Stimulated activated CD8-positive, alpha-beta memory T cell treated with anti-CD3 and anti-CD28 coated beads, Interleukin-7, amount 100 ng/mL, for 48 hours (primary cell): Measurements from ENCODE around the gene ADGRG6.

Source experiments
- DNase-seq, 2 donors: peaks; one replicate each; pipeline ENCODE4 v3.0.0-alpha.2; 2020; ENCODE audit warnings: low read depth in 1 of 2; ENCODE audit errors: extremely low read depth in 1 of 2

The ADGRG6 gene

DNA sequence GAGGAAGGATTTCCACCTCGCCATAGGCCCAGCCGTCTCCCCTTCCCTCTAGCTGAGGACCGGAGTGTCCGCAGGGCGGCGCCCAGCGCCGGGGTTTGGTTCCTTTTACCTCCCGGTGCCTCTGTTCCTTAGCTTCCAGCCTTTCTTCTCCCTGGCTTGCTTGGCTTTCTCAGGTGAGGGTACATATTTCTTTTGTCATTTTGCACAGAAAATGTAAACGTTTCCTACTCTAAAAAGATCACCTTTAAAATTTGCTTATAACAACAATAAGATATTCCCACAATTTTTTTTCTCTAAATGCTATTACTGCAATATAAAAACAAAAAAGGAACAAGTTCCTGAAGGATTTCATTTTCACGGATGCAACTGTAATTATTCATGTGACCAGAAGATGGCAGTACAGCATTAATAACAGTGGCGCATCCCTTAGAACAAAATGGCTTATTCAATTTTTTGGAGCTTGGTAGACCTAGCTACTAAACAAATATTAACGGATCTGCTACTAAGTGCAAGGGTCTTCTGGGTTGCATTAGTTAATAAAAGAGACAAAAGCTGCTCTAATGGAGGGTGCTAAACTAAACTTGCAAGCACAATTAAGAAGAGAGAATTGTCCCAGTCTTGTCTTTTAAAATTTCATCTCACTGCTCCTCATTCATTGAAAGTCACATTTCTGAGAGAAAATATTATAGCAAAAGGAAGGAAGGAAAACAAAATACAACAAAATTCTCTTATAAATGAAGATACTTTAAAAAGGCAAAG is 172.9 kb downstream of the ADGRG6 start:
- no peak for DNase-seq

DNA sequence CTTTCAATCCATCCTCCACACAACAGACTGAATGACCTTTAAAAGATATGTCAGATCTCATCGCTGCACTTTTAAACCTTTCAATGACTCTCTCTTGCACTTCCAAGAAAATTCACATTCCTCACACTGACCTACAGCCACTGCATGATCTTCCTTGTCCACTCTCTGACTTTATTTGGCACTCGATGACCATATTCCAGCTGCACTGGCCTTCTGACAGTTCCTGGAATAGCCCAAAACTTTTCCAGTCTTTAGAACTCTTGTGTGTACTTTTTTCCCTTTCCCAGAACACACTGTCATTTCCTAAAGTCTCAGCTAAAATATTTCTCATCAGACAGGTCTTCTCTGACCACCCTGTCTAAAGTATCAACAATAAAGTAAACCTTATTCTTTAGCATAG is 174.6 kb downstream of the ADGRG6 start:
- no peak for DNase-seq

DNA sequence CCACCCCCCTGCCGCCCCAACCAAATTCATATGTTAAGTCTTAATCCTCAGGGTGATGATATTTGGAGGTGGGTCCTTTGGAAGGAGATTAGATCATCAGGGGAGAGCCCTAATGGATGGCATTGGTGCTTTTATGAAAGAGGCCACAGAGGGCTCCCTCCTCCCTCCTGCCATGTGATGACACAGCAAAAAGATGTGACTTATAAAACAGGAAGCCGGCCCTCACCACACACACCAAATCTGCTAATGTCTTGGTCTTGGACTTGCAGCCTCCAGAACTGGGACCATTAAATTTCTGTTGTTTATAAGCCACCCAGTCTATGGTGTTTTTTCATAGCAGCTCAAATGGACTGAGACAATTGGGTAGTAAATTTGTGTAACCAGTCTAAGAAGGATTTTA is 176.3 kb downstream of the ADGRG6 start:
- no peak for DNase-seq

DNA sequence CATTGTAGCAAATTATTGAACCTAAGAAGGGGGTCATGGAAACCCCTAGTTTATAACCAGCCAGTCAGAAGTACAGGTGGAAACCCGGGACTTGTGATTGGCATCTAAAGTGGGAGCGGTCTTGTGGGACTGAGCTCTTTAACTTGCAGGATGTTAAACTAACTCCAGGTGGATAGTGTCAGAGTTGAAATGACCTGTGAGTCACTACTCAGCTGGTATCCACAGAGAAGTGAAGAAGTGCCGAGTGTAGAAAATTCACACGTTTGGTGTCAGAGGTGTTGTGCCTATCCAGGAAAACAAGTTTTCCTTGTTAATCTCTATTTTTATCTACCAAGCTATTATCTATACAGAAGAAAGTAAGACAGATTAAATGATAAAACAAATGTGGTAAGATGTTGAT is 179.7 kb downstream of the ADGRG6 start:
- no peak for DNase-seq

DNA sequence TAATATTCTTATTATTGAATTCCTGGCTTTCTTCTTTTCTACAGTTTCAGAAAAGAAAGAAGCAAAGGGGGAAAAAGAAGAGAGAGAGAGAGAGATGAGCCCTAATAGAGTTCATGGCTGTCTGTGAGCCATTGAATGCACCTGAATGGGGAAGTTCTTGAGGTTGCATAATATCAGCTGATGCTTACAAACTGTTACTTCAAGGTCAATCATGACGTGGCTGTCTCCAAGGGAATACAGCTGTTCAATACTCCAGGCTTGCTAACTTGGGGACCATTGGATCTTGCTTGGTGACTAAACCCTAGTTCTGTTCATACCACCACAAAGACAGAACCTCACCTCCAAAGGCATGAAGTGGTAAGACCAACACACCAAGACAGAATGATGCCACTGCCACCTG is 180.4 kb downstream of the ADGRG6 start:
- no peak for DNase-seq

DNA sequence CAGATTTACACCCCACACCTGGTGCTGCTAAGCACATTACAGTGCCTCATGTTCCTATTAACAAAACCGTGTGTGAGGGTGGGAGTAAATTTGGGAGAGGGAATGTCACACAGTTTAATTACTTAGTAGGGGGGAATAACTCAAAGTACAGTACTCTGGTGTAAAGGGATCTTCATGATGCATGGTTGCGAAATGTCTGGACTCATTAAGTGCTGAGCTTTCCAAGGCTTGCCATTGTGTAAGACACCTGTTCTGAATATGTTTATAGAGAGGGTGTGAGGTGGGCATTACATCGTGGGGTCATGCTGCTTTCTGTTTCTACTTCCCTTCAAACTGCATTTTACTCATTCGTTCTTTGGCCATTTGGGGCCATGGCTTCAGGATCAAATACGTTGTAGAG is 181.2 kb downstream of the ADGRG6 start:
- no peak for DNase-seq

DNA sequence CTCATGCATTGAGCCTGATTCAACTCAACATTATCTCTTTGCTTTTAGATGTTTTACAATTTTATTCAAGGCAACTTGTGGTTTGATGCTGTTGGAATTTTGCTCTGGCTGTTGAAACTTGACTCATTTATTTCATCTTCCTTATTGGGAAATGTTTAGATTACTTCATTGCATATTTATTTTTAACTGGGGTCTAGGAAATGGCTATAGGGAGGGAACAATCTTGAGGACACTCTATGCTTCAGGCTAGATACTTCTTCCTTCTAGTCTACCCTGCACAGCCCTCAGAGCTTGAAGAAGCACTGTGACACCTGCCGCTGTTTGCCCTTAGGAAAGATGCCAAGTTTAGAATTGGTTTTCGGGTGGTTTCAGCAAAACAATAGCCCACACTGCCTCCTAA is 183.4 kb downstream of the ADGRG6 start:
- no peak for DNase-seq

DNA sequence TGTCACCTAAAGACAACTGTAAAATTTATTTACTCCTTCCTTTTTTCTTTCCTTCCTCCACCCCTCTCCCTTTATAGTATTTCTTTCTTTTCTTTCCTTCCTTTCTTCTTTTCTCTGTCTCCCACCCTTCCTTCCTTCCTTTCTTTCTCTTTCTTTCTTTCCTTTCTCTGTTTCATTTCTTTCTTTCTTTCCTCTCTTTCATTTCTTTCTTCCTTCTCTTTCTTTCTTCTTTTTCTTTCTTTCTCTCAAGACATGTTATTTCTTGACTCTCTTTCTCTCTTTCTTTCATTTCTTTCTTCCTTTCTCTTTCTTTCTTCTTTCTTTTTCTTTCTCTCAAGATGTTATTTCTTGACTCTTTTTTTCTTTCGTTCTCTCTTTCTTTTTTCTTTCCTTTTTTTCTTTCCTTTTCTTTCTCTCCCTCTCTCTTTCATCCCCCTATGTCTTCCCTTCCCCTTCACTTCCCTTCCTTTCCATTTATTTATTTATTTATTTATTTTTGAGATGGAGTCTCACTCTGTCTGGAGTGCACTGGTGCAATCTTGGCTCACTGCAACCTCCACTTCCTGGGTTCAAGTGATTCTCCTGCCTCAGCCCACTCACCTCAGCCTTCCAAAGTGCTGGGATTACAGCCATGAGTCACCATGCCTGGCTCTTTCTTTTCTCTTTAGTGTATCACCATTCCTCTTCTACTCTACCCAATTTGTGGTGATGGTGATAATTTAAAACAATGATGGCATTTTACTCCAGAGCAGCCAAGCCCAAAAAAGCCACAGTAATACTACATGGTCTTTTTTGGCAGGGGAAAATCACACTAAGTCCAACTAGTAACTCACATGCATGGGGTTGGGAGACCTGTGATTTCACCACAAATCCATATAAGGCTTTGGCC is 188.2 kb downstream of the ADGRG6 start:
- DNase-seq = no peak
